ENCODE measurements around the gene OSBPL2. TPM values are rescaled to one million over a fixed set of nuclear protein-coding genes. Genes with fewer than 3 reads are reported as not detected.

OSBPL2 gene
- total RNA-seq, 1 experiment from 2014 or later, result 115 TPM

- CTCF ChIA-PET, result interaction anchor here (0.6 kb wide), 1 partner anchor 47 kb away, joined by 5 read pairs; no protein-coding TSS in a partner anchor
- intact Hi-C loops (cut with micrococcal nuclease; ENCODE audit: unreplicated experiment), result no loop called here
- H3K27me3 Mint-ChIP-seq (ENCODE audit: unreplicated experiment), result peaks cover 100% of the 10 kb centered on the region
- H3K27ac Mint-ChIP-seq (ENCODE audit: unreplicated experiment), result no peak overlapping the region
- no peaks in the 10 kb centered on the region for H3K9me3 Mint-ChIP-seq (ENCODE audit: low read depth, unreplicated experiment)
- no peak overlapping the region for H3K4me3 Mint-ChIP-seq (ENCODE audit: low read depth, unreplicated experiment)
- no peak for TF ChIP-seq CTCF (IDR thresholded peaks at IDR 0.05; ENCODE audit: unreplicated experiment)
- no peak for DNase-seq
- peaks cover 17% of the 10 kb centered on the region for H3K4me1 Mint-ChIP-seq (ENCODE audit: low read depth, unreplicated experiment)
- H3K36me3 Mint-ChIP-seq (ENCODE audit: insufficient read depth, unreplicated experiment), result peaks cover 11% of the 10 kb centered on the region
- no TSS peak for BruUV-seq (replicated peaks)
Measured at GRCh38 chr20:62215020-62215990, 23.0 kb upstream of the OSBPL2 start.

- peaks cover 100% of the 10 kb centered on the region for H3K27me3 Mint-ChIP-seq (ENCODE audit: unreplicated experiment)
- no peak for TF ChIP-seq CTCF (IDR thresholded peaks at IDR 0.05; ENCODE audit: unreplicated experiment)
- H3K27ac Mint-ChIP-seq (ENCODE audit: unreplicated experiment), result no peak overlapping the region
- no peaks in the 10 kb centered on the region for H3K9me3 Mint-ChIP-seq (ENCODE audit: low read depth, unreplicated experiment)
- peaks cover 23% of the 10 kb centered on the region for H3K4me1 Mint-ChIP-seq (ENCODE audit: low read depth, unreplicated experiment)
- CTCF ChIA-PET, result no interaction called here
- H3K4me3 Mint-ChIP-seq (ENCODE audit: low read depth, unreplicated experiment), result no peak overlapping the region
- BruUV-seq (replicated peaks), result no TSS peak
- H3K36me3 Mint-ChIP-seq (ENCODE audit: insufficient read depth, unreplicated experiment), result peaks cover 18% of the 10 kb centered on the region
- no peak for DNase-seq
- intact Hi-C loops (cut with micrococcal nuclease; ENCODE audit: unreplicated experiment), result no loop called here
Measured at GRCh38 chr20:62215991-62216635, 22.2 kb upstream of the OSBPL2 start.

GRCh38 chr20:62216636-62217566 is 21.4 kb upstream of the OSBPL2 start:
- intact Hi-C loops (cut with micrococcal nuclease; ENCODE audit: unreplicated experiment), result no loop called here
- H3K4me3 Mint-ChIP-seq (ENCODE audit: low read depth, unreplicated experiment), result no peak overlapping the region
- H3K27me3 Mint-ChIP-seq (ENCODE audit: unreplicated experiment), result peaks cover 100% of the 10 kb centered on the region
- CTCF ChIA-PET, result interaction anchor here (0.6 to 0.8 kb wide), 2 partner anchors 97 to 207 kb away, joined by 4 read pairs; no protein-coding TSS in a partner anchor
- H3K27ac Mint-ChIP-seq (ENCODE audit: unreplicated experiment), result no peak overlapping the region
- no peak for TF ChIP-seq CTCF (IDR thresholded peaks at IDR 0.05; ENCODE audit: unreplicated experiment)
- peaks cover 27% of the 10 kb centered on the region for H3K4me1 Mint-ChIP-seq (ENCODE audit: low read depth, unreplicated experiment)
- no TSS peak for BruUV-seq (replicated peaks)
- H3K36me3 Mint-ChIP-seq (ENCODE audit: insufficient read depth, unreplicated experiment), result peaks cover 21% of the 10 kb centered on the region
- H3K9me3 Mint-ChIP-seq (ENCODE audit: low read depth, unreplicated experiment), result no peaks in the 10 kb centered on the region
- no peak for DNase-seq

All from Calu3 (cell line).